GM23338 (cell line): ENCODE results near the gene PAK4. TPM values are rescaled to one million over a fixed set of nuclear protein-coding genes. Genes with fewer than 3 reads are reported as not detected.
A peak's percentile ranks its signal among the peaks of the same experiment; 100 is the strongest.

Source experiments
- ATAC-seq: fragments of 200-7000 bp; cut with Tn5 transposase; 3 replicates; pipeline ENCODE4 v1.9.1; 2020
- DNase-seq: peaks from one replicate; pipeline ENCODE4 v3.0.0-alpha.2; 2015; ENCODE audit warnings: low spot score
- H2AFZ ChIP-seq: fragments of 200-600 bp; sonication (generic); 2 replicates; pipeline ENCODE4 v1.8.0; 2016; ENCODE audit warnings: antibody characterized with exemption, mild to moderate bottlenecking, moderate library complexity
- H3F3A ChIP-seq: fragments of 200-600 bp; sonication (generic); replicated peaks from 2 replicates; pipeline ENCODE4 v1.8.0; 2017; ENCODE audit warnings: antibody characterized with exemption, mixed run types, low read depth
- H3K27ac ChIP-seq: fragments of 200-600 bp; sonication (generic); 2 replicates; pipeline ENCODE4 v1.6.1; 2016; ENCODE audit warnings: low read depth
- H3K27me3 ChIP-seq: fragments of 200-600 bp; sonication (generic); 2 replicates; pipeline ENCODE4 v1.8.0; 2016; ENCODE audit warnings: mild to moderate bottlenecking, mixed run types, moderate library complexity; ENCODE audit not compliant: insufficient read depth
- H3K36me3 ChIP-seq: fragments of 200-600 bp; sonication (generic); 2 replicates; pipeline ENCODE4 v1.8.0; 2016; ENCODE audit warnings: mild to moderate bottlenecking; ENCODE audit not compliant: insufficient read depth
- H3K4me1 ChIP-seq: fragments of 200-600 bp; sonication (generic); 2 replicates; pipeline ENCODE4 v1.8.0; 2016; ENCODE audit warnings: mild to moderate bottlenecking, moderate library complexity; ENCODE audit not compliant: insufficient read depth
- H3K4me2 ChIP-seq: fragments of 200-600 bp; sonication (generic); 2 replicates; pipeline ENCODE4 v1.7.1; 2017; ENCODE audit warnings: mixed run types
- H3K4me3 ChIP-seq: fragments of 200-600 bp; sonication (generic); 2 replicates; pipeline ENCODE4 v1.6.1; 2016; ENCODE audit warnings: mixed run types
- H3K79me2 ChIP-seq: fragments of 200-600 bp; sonication (generic); replicated peaks from 2 replicates; pipeline ENCODE4 v1.8.0; 2017; ENCODE audit warnings: mild to moderate bottlenecking; ENCODE audit not compliant: insufficient read depth
- H3K9me2 ChIP-seq: fragments of 200-600 bp; sonication (generic); 2 replicates; pipeline ENCODE4 v1.8.0; 2017; ENCODE audit not compliant: insufficient read depth
- H4K20me1 ChIP-seq: fragments of 200-600 bp; sonication (generic); replicated peaks from 2 replicates; pipeline ENCODE4 v1.8.0; 2017; ENCODE audit warnings: mild to moderate bottlenecking; ENCODE audit not compliant: insufficient read depth
- H3K27ac Mint-ChIP-seq: 2 replicates; pipeline ENCODE4 v1.8.0; 2020; ENCODE audit warnings: inconsistent platforms, mild to moderate bottlenecking, moderate library complexity, mixed read lengths
- H3K27me3 Mint-ChIP-seq: 3 replicates; pipeline ENCODE4 v1.8.0; 2022; ENCODE audit warnings: low read depth, mild to moderate bottlenecking, moderate library complexity, mixed read lengths, inconsistent platforms; ENCODE audit not compliant: insufficient read depth, poor library complexity
- H3K36me3 Mint-ChIP-seq: 3 replicates; pipeline ENCODE4 v1.8.0; 2021; ENCODE audit warnings: low read depth, mild to moderate bottlenecking, inconsistent platforms, moderate library complexity, mixed read lengths
- H3K4me1 Mint-ChIP-seq: 3 replicates; pipeline ENCODE4 v1.8.0; 2020; ENCODE audit warnings: mild to moderate bottlenecking, inconsistent platforms, mixed read lengths
- H3K4me3 Mint-ChIP-seq: 3 replicates; pipeline ENCODE4 v1.8.0; 2021; ENCODE audit warnings: moderate library complexity, mild to moderate bottlenecking, inconsistent platforms, mixed read lengths
- H3K9me3 Mint-ChIP-seq: 3 replicates; pipeline ENCODE4 v1.8.0; 2020; ENCODE audit warnings: moderate library complexity, mild to moderate bottlenecking, inconsistent platforms, mixed read lengths
- CREB1 ChIP-seq: fragments of 250-450 bp; sonication (Bioruptor Pico); IDR thresholded peaks from 2 replicates; pipeline ENCODE4 v1.5.0; 2020; ENCODE audit warnings: low read depth, mild to moderate bottlenecking, moderate library complexity
- EZH2 ChIP-seq: fragments of 200-600 bp; sonication (generic); IDR thresholded peaks from one replicate; pipeline ENCODE4 v1.8.0; 2017; ENCODE audit warnings: antibody characterized with exemption, mild to moderate bottlenecking, low read depth; ENCODE audit not compliant: unreplicated experiment
- EZH2phosphoT487 ChIP-seq: fragments of 200-600 bp; sonication (generic); IDR thresholded peaks from one replicate; pipeline ENCODE4 v1.8.1; 2018; ENCODE audit warnings: antibody characterized with exemption; ENCODE audit not compliant: unreplicated experiment
- JUNB ChIP-seq: IDR thresholded peaks from one replicate; pipeline ENCODE4 v1.6.1; 2016; ENCODE audit warnings: antibody characterized with exemption; ENCODE audit not compliant: unreplicated experiment
- NANOG ChIP-seq: IDR thresholded peaks from 2 replicates; pipeline ENCODE4 v1.6.1; 2016; ENCODE audit warnings: antibody characterized with exemption, borderline replicate concordance
- POLR2AphosphoS5 ChIP-seq: IDR thresholded peaks from 2 replicates; pipeline ENCODE4 v1.6.1; 2016; ENCODE audit warnings: antibody characterized with exemption, low read depth
- STAT1 ChIP-seq: IDR thresholded peaks from one replicate; pipeline ENCODE4 v1.6.1; 2016; ENCODE audit warnings: antibody characterized with exemption; ENCODE audit not compliant: unreplicated experiment
- ZNF114 ChIP-seq: fragments of 250-450 bp; sonication (Bioruptor Pico); IDR thresholded peaks from 2 replicates; pipeline ENCODE4 v1.5.0; 2020; ENCODE audit warnings: mild to moderate bottlenecking, moderate library complexity
- polyA plus RNA-seq: library from polyadenylated mRNA; unstranded; fragments of >200 nt; fragmentation: Nextera tagmentation; extraction: Ambion mirVana; gene quantifications from 2 replicates; pipeline ENCODE4 v1.2.1, GENCODE V29; 2016
- total RNA-seq: library from RNA; depleted of rRNA; stranded (reverse); fragments of >200 nt; shearing (Covaris generic); gene quantifications from 2 replicates; pipeline ENCODE4 v1.2.3, GENCODE V29; 2014
- TF ChIP-seq, protein P1 (sequence below), 2 experiments: fragments of 200-600 bp in 1 of 2; sonication (generic) in 1 of 2; conservative IDR thresholded peaks; 2 replicates each; pipeline versions ENCODE4 v1.5.1 to v1.6.1; 2016 to 2017; ENCODE audit warnings: antibody characterized with exemption in 2 of 2, low read depth in 2 of 2, mild to moderate bottlenecking in 2 of 2, moderate library complexity in 1 of 2
- TF ChIP-seq, protein P2 (sequence below): IDR thresholded peaks from one replicate; pipeline ENCODE4 v1.6.1; 2018; ENCODE audit warnings: antibody characterized with exemption; ENCODE audit not compliant: unreplicated experiment
- TF ChIP-seq, protein P3 (sequence below): fragments of 250-450 bp; sonication (Bioruptor Pico); IDR thresholded peaks from 2 replicates; pipeline ENCODE4 v1.5.0; 2020; ENCODE audit warnings: mild to moderate bottlenecking, moderate library complexity
- TF ChIP-seq, protein P4 (sequence below): IDR thresholded peaks from 2 replicates; pipeline ENCODE4 v1.6.1; 2016; ENCODE audit warnings: antibody characterized with exemption

PAK4 gene
- total and polyA plus RNA-seq, 2 experiments from 2014 or later: 28.7 to 35.4 TPM

DNA sequence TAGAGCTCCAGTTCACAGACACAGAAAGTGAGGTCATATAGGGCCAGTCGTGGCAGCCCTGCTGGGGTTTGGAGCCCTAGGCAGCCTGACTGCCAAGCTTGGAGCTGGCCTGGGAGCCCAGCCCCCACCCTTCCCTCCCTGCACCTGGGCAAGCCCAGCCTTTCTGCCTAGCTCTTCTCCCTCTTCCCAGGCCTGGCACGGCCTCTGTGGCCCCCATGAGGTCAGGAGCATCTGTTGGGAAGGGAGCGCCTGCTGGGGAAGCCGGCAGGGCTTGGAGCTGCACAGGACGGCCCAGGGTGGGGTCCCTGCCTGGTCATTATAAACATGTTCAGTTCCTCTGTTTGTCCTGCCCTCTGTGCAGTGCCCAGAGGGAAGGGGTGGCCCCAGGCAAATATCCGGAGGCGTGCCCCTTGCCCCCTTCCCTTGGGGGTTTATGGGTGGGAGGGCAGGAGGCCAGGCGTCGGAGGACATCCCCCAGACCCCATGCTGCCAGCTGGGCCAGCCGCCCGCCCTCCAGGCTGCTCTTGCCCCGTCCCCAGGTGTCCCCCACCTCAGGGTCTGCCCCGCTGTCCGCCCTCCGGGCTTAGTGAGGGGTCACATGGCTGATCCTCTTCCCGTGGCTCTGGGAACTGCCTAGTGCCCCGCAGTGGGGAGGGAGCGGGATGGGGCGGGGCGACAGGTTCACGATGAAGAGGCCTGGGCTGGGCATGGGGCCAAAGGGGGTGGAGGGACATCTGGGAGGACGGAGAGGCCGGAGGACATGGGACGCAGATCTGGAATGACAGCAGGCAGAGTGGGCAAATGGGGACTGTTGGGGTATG lies 41.2 kb downstream of the PAK4 start:
- Histone ChIP-seq H4K20me1 (peaks cover 12% of the 10 kb centered on the region), H3K27me3 (no peaks in the 10 kb centered on the region), H2AFZ (no peak overlapping the region), H3K9me2 (no peaks in the 10 kb centered on the region), H3F3A (no peaks in the 10 kb centered on the region), H3K4me2 (no peak overlapping the region), H3K4me3 (no peak overlapping the region), H3K36me3 (no peaks in the 10 kb centered on the region), H3K4me1 (peaks cover 12% of the 10 kb centered on the region; the same call in 1 of the 2 replicates), H3K27ac (no peak overlapping the region), H3K79me2 (peaks cover 15% of the 10 kb centered on the region)
- H3K27ac Mint-ChIP-seq: peak overlapping the region; percentile 70; the same call in 1 of the 2 replicates
- peaks cover 26% of the 10 kb centered on the region for H3K4me1 Mint-ChIP-seq
- H3K9me3 Mint-ChIP-seq: no peaks in the 10 kb centered on the region
- no peak overlapping the region for H3K4me3 Mint-ChIP-seq
- DNase-seq (no peak), ATAC-seq (peak; percentile 51)
- TF ChIP-seq ZNF114 (CRISPR knock-in tag) (no peak), EZH2 (no peak), NANOG (no peak), JUNB (no peak), POLR2AphosphoS5 (no peak), EZH2phosphoT487 (no peak), CREB1 (CRISPR knock-in tag) (no peak), STAT1 (no peak)
- TF ChIP-seq, protein P1, sequence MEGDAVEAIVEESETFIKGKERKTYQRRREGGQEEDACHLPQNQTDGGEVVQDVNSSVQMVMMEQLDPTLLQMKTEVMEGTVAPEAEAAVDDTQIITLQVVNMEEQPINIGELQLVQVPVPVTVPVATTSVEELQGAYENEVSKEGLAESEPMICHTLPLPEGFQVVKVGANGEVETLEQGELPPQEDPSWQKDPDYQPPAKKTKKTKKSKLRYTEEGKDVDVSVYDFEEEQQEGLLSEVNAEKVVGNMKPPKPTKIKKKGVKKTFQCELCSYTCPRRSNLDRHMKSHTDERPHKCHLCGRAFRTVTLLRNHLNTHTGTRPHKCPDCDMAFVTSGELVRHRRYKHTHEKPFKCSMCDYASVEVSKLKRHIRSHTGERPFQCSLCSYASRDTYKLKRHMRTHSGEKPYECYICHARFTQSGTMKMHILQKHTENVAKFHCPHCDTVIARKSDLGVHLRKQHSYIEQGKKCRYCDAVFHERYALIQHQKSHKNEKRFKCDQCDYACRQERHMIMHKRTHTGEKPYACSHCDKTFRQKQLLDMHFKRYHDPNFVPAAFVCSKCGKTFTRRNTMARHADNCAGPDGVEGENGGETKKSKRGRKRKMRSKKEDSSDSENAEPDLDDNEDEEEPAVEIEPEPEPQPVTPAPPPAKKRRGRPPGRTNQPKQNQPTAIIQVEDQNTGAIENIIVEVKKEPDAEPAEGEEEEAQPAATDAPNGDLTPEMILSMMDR (conservative IDR thresholded peaks at IDR 0.05; ENCODE audit: low read depth in 2 of 2): no peak
- TF ChIP-seq, protein P2, sequence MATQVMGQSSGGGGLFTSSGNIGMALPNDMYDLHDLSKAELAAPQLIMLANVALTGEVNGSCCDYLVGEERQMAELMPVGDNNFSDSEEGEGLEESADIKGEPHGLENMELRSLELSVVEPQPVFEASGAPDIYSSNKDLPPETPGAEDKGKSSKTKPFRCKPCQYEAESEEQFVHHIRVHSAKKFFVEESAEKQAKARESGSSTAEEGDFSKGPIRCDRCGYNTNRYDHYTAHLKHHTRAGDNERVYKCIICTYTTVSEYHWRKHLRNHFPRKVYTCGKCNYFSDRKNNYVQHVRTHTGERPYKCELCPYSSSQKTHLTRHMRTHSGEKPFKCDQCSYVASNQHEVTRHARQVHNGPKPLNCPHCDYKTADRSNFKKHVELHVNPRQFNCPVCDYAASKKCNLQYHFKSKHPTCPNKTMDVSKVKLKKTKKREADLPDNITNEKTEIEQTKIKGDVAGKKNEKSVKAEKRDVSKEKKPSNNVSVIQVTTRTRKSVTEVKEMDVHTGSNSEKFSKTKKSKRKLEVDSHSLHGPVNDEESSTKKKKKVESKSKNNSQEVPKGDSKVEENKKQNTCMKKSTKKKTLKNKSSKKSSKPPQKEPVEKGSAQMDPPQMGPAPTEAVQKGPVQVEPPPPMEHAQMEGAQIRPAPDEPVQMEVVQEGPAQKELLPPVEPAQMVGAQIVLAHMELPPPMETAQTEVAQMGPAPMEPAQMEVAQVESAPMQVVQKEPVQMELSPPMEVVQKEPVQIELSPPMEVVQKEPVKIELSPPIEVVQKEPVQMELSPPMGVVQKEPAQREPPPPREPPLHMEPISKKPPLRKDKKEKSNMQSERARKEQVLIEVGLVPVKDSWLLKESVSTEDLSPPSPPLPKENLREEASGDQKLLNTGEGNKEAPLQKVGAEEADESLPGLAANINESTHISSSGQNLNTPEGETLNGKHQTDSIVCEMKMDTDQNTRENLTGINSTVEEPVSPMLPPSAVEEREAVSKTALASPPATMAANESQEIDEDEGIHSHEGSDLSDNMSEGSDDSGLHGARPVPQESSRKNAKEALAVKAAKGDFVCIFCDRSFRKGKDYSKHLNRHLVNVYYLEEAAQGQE: no peak
- TF ChIP-seq, protein P3, sequence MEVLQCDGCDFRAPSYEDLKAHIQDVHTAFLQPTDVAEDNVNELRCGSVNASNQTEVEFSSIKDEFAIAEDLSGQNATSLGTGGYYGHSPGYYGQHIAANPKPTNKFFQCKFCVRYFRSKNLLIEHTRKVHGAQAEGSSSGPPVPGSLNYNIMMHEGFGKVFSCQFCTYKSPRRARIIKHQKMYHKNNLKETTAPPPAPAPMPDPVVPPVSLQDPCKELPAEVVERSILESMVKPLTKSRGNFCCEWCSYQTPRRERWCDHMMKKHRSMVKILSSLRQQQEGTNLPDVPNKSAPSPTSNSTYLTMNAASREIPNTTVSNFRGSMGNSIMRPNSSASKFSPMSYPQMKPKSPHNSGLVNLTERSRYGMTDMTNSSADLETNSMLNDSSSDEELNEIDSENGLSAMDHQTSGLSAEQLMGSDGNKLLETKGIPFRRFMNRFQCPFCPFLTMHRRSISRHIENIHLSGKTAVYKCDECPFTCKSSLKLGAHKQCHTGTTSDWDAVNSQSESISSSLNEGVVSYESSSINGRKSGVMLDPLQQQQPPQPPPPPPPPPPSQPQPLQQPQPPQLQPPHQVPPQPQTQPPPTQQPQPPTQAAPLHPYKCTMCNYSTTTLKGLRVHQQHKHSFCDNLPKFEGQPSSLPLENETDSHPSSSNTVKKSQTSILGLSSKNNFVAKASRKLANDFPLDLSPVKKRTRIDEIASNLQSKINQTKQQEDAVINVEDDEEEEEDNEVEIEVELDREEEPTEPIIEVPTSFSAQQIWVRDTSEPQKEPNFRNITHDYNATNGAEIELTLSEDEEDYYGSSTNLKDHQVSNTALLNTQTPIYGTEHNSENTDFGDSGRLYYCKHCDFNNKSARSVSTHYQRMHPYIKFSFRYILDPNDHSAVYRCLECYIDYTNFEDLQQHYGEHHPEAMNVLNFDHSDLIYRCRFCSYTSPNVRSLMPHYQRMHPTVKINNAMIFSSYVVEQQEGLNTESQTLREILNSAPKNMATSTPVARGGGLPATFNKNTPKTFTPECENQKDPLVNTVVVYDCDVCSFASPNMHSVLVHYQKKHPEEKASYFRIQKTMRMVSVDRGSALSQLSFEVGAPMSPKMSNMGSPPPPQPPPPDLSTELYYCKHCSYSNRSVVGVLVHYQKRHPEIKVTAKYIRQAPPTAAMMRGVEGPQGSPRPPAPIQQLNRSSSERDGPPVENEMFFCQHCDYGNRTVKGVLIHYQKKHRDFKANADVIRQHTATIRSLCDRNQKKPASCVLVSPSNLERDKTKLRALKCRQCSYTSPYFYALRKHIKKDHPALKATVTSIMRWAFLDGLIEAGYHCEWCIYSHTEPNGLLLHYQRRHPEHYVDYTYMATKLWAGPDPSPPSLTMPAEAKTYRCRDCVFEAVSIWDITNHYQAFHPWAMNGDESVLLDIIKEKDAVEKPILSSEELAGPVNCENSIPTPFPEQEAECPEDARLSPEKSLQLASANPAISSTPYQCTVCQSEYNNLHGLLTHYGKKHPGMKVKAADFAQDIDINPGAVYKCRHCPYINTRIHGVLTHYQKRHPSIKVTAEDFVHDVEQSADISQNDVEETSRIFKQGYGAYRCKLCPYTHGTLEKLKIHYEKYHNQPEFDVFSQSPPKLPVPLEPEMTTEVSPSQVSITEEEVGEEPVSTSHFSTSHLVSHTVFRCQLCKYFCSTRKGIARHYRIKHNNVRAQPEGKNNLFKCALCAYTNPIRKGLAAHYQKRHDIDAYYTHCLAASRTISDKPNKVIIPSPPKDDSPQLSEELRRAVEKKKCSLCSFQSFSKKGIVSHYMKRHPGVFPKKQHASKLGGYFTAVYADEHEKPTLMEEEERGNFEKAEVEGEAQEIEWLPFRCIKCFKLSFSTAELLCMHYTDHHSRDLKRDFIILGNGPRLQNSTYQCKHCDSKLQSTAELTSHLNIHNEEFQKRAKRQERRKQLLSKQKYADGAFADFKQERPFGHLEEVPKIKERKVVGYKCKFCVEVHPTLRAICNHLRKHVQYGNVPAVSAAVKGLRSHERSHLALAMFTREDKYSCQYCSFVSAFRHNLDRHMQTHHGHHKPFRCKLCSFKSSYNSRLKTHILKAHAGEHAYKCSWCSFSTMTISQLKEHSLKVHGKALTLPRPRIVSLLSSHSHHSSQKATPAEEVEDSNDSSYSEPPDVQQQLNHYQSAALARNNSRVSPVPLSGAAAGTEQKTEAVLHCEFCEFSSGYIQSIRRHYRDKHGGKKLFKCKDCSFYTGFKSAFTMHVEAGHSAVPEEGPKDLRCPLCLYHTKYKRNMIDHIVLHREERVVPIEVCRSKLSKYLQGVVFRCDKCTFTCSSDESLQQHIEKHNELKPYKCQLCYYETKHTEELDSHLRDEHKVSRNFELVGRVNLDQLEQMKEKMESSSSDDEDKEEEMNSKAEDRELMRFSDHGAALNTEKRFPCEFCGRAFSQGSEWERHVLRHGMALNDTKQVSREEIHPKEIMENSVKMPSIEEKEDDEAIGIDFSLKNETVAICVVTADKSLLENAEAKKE (CRISPR knock-in tag): no peak
- TF ChIP-seq, protein P4, sequence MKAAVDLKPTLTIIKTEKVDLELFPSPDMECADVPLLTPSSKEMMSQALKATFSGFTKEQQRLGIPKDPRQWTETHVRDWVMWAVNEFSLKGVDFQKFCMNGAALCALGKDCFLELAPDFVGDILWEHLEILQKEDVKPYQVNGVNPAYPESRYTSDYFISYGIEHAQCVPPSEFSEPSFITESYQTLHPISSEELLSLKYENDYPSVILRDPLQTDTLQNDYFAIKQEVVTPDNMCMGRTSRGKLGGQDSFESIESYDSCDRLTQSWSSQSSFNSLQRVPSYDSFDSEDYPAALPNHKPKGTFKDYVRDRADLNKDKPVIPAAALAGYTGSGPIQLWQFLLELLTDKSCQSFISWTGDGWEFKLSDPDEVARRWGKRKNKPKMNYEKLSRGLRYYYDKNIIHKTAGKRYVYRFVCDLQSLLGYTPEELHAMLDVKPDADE: no peak
- peaks cover 5% of the 10 kb centered on the region; the same call in 1 of the 3 replicates for H3K36me3 Mint-ChIP-seq
- H3K27me3 Mint-ChIP-seq: peaks cover 9% of the 10 kb centered on the region
